ENCODE measurements around the gene TPI1. TPM values are rescaled to one million over a fixed set of nuclear protein-coding genes. Genes with fewer than 3 reads are reported as not detected.

Gene TPI1
- total RNA-seq, 1 experiment from 2014 or later: 3,575 TPM

- in situ Hi-C loops (cut with HindIII; ENCODE audit: low pct_unique_long_range_greater_than_20kb, low sequenced_read_pairs): no loop called here
- DNase-seq (ENCODE audit: low read depth): no peak
These were observed 26.4 kb upstream of the TPI1 start, which contains the start of gene GNB3 for GRCh38 chr12:6840761-6841515. Gene GNB3 (plus strand): TSS chr12:6840925. CDS start chr12:6841288, 363 bp downstream.

DNA sequence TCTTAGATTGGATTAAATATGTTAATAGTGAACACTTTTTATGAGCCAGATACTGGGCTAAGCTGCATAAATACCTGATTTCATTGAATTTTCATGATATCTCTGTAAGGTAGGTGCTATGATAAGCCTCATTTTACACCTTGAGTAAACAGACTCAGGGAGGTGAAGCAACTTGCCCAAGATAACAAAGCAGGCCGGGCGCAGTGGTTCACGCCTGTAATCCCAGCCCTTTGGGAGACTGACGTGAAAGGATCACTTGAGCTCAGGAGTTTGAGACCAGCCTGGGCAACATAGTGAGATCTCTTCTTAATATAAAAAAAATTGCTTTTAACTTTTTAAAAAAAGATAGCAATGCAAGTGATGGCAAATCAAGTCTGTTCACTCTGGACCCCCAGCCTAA, 25.3 kb upstream of the TPI1 start:
- DNase-seq (ENCODE audit: low read depth): no peak
- in situ Hi-C loops (cut with HindIII; ENCODE audit: low pct_unique_long_range_greater_than_20kb, low sequenced_read_pairs): no loop called here

DNA sequence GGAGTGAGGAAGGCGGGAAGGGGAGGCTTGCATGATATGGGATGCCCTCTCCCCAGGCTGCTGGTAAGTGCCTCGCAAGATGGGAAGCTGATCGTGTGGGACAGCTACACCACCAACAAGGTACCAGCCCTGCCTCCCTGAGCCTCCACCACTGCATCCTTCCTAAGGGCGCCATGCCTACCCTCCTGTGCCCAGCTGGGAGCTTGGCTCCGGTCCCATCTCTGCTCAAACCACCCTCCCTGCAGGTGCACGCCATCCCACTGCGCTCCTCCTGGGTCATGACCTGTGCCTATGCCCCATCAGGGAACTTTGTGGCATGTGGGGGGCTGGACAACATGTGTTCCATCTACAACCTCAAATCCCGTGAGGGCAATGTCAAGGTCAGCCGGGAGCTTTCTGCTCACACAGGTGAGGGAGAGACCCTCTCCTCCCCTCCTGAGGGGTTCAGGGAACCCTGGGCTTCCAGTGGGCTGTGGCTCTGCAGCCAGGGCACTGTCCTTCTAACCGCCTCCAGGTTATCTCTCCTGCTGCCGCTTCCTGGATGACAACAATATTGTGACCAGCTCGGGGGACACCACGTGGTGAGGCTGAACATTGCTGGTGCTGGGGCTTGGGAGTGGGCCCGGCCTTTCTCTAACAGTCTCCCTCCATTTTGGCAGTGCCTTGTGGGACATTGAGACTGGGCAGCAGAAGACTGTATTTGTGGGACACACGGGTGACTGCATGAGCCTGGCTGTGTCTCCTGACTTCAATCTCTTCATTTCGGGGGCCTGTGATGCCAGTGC, 24.0 kb upstream of the TPI1 start:
- in situ Hi-C loops (cut with HindIII; ENCODE audit: low pct_unique_long_range_greater_than_20kb, low sequenced_read_pairs): no loop called here
- no peak for DNase-seq (ENCODE audit: low read depth)

DNA sequence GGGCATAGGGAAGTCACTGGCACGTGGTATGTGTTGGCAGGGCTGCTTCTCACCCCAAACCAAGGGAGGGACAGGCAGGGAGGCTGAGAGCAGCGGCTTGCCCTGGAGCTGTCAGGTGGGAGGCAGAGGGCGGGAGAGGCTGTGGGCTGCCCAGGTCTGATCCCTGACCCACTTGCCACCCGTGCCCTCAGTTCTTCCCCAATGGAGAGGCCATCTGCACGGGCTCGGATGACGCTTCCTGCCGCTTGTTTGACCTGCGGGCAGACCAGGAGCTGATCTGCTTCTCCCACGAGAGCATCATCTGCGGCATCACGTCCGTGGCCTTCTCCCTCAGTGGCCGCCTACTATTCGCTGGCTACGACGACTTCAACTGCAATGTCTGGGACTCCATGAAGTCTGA, 21.9 kb upstream of the TPI1 start:
- in situ Hi-C loops (cut with HindIII; ENCODE audit: low pct_unique_long_range_greater_than_20kb, low sequenced_read_pairs): no loop called here
- DNase-seq (ENCODE audit: low read depth): no peak

- in situ Hi-C loops (cut with HindIII; ENCODE audit: low pct_unique_long_range_greater_than_20kb, low sequenced_read_pairs): no loop called here
These were observed 20.9 kb upstream of the TPI1 start for GRCh38 chr12:6846316-6846869.

GRCh38 chr12:6847676-6848075, 19.7 kb upstream of the TPI1 start:
- no peak for DNase-seq (ENCODE audit: low read depth)
- in situ Hi-C loops (cut with HindIII; ENCODE audit: low pct_unique_long_range_greater_than_20kb, low sequenced_read_pairs): no loop called here

More at GRCh38 chr12:6846316-6846869, 20.9 kb upstream of the TPI1 start:
- no peak for DNase-seq (ENCODE audit: low read depth)

- DNase-seq (ENCODE audit: low read depth): no peak
These were observed 17.9 kb upstream of the TPI1 start for GRCh38 chr12:6849427-6849826.

GRCh38 chr12:6849976-6850560, 17.3 kb upstream of the TPI1 start:
- in situ Hi-C loops (cut with HindIII; ENCODE audit: low pct_unique_long_range_greater_than_20kb, low sequenced_read_pairs): no loop called here
- DNase-seq (ENCODE audit: low read depth): no peak

More at GRCh38 chr12:6849427-6849826, 17.9 kb upstream of the TPI1 start:
- in situ Hi-C loops (cut with HindIII; ENCODE audit: low pct_unique_long_range_greater_than_20kb, low sequenced_read_pairs): no loop called here

DNA sequence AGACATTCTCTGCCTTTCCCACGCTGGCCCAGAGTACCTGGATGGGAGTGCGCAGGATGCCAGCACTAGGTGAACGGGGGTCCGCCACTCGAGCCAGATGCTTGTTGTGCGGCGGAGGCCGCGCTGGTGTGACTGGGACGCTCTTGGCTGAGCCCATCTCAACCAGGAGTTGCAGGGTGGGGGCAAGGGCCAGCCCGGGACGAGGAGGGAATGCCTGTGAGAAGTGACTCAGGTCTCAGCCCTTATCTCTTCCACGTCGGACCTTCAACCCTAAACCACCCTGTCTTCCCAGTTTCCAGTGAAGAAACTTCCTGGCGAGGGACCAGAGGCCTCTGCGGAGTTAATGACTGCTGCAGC, 16.6 kb upstream of the TPI1 start:
- in situ Hi-C loops (cut with HindIII; ENCODE audit: low pct_unique_long_range_greater_than_20kb, low sequenced_read_pairs): no loop called here
- DNase-seq (ENCODE audit: low read depth): no peak

DNA sequence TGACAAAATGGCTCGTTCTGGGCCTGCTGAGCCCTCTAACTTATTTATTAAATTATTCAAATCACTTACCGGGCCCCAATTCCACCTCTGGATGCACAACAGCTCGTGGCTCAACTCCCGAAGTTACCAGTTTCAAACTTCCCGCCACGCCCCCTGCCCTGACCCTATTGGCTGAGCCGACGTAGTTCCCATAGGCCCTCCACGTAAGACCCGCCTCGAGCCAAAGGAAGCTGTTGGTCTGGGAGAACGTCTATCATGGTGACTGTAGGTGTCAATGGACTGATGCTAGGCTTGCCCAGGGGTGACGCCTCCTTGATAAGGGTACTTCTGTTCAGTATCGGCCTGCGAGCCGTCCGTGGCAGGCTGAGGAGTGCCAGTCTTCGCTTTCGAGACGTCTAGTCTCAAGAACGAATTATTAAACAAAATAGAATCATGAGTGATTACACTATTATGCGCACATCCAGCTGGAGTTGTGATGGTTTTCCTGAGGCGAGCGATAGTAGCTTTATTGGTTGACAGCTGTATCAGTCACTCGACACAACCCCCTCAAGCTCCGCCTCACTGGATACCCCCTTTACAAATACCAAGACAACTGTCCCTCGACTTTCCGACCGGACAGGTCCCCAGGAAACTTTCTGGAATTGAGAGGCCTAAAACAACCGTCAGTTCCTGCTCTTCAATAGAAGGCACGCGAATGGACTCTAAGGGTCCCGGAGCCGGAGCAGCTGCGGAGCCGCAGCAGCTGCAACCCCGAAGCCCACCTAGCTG, 16.0 kb upstream of the TPI1 start, which contains the start of gene CDCA3:
Gene CDCA3 (minus strand): TSS at position 134 of the 768 bp plus-strand sequence. CDS start 334 bp downstream, outside the sequence.
- in situ Hi-C loops (cut with HindIII; ENCODE audit: low pct_unique_long_range_greater_than_20kb, low sequenced_read_pairs): no loop called here
- DNase-seq (ENCODE audit: low read depth): peak; percentile 96

DNA sequence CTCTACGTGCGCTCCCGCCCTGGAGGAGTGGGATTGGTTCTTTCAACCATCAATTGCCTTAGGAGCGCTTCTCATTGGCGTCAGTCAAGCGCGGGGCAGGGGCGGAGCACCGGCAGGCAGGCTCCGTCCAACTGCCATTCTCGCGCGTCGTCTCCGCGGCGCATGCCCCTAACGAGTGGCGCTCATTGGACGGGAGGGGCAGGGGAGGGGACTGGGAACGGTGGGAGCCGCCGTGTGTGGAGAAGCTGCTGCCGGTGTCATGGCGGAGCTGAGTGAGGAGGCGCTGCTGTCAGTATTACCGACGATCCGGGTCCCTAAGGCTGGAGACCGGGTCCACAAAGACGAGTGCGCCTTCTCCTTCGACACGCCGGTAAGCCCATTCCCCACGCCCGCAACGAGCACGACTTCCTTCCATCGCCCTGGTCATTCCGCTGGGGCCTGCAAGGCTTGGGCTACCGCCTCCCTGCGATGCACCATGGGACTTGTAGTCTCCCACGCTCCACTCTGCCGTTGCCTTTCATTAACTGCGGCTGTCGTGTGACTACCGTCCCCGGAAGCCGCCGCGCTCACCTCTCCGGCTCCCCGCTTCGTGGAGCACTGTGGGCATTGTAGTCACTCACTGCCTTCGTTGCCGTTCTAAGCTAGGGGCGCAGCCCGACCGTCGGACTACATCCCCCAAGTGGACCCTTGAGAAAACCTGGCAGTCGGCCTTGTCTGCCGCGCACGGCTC, 15.2 kb upstream of the TPI1 start, which contains the start of gene USP5:
Gene USP5 (plus strand): TSS at position 230 of the 730 bp plus-strand sequence. CDS start 30 bp downstream, at position 260.
- DNase-seq (ENCODE audit: low read depth): peak; percentile 100
- in situ Hi-C loops (cut with HindIII; ENCODE audit: low pct_unique_long_range_greater_than_20kb, low sequenced_read_pairs): no loop called here

GRCh38 chr12:6852651-6853354, 14.5 kb upstream of the TPI1 start:
- in situ Hi-C loops (cut with HindIII; ENCODE audit: low pct_unique_long_range_greater_than_20kb, low sequenced_read_pairs): no loop called here
- DNase-seq (ENCODE audit: low read depth): peak; percentile 88

DNA sequence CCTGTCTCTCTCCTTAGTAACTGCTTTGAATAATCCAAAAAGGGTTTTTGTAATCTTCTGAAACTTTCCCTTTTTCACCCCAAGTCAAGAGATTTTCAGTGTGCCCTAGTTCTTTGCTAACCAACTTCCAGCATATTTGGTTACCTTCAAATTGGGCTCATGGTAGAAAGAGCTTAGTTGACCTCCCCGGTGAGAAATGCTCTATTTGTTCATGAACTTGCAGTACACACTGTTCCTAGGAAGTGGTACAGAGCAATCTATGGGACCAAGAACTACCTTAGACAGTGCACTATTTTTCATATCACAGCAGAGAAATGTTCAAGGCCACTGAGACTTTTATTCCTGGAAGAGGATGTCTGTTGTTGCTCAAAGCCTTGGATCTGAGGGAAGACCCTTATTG, 13.7 kb upstream of the TPI1 start:
- in situ Hi-C loops (cut with HindIII; ENCODE audit: low pct_unique_long_range_greater_than_20kb, low sequenced_read_pairs): no loop called here
- no peak for DNase-seq (ENCODE audit: low read depth)

DNA sequence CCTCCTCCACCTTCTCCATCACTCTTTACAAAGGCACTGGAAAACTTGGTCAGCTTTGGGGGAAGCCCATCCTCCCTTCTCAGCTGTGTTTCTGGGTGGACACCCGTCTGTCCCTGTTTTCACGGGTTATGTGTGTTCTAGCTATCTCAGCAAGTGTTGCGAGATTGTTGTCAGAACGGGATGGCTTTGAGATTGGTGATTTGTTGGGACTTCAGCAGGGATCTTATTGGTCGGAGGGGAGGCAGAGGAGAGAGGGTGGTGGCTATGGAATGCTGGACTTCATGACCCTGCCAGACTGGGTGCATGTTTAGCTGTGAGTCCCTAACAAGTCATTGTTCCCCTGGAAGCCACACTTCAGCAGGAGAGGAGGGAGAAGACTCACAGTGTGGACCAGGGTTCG, 13.3 kb upstream of the TPI1 start:
- in situ Hi-C loops (cut with HindIII; ENCODE audit: low pct_unique_long_range_greater_than_20kb, low sequenced_read_pairs): no loop called here
- DNase-seq (ENCODE audit: low read depth): no peak

DNA sequence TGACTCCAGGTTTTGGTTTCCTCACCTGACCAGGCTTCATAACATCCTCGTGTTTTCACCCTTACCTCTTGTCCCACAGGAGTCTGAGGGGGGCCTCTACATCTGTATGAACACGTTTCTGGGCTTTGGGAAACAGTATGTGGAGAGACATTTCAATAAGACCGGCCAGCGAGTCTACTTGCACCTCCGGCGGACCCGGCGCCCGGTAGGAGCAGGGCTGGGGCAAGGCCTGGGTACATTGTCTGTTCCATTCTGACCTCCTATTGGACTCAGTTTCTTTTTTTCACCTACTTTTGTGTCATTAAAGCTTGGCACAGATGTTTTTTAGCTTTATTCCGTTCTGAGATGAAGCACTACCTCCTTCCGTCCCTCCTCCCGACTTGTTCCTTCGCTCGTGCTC, 12.0 kb upstream of the TPI1 start:
- in situ Hi-C loops (cut with HindIII; ENCODE audit: low pct_unique_long_range_greater_than_20kb, low sequenced_read_pairs): no loop called here
- DNase-seq (ENCODE audit: low read depth): no peak

DNA sequence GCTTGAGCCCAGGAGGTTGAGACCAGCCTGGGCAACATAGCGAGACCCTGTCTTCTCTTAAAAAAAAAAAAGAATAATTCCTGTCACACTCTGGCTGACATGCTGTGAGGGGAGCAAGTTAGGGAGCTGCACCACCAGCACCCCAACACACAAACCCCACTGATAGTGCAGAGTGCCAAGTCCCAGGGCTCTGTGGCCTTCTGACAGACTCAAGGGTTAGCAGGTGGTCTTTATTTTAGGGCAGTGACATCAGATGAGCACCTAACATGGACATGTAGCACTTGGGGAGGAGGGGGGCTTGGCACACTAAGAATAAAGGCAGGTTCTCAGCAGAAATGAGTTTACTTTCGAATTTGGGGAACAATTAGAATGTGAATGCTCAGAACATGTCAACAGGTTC, 8.5 kb upstream of the TPI1 start:
- DNase-seq (ENCODE audit: low read depth): no peak
- in situ Hi-C loops (cut with HindIII; ENCODE audit: low pct_unique_long_range_greater_than_20kb, low sequenced_read_pairs): no loop called here

DNA sequence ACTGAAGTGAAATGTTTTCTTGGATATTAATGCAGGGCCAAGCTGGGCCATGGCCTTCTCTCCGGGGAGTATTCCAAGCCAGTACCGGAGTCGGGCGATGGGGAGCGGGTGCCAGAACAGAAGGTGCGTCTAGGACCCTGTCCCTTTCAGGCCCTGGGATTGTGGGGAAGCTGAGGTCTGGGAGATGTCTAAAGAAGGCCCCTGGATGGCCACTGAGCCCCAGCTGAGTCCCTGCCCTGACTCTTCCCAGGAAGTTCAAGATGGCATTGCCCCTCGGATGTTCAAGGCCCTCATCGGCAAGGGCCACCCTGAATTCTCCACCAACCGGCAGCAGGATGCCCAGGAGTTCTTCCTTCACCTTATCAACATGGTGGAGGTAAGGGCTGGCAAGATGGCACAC, 7.2 kb upstream of the TPI1 start:
- in situ Hi-C loops (cut with HindIII; ENCODE audit: low pct_unique_long_range_greater_than_20kb, low sequenced_read_pairs): no loop called here
- no peak for DNase-seq (ENCODE audit: low read depth)

All from Caki2 (cell line).